ENCODE results near the gene VEGFA.

The VEGFA gene

DNA sequence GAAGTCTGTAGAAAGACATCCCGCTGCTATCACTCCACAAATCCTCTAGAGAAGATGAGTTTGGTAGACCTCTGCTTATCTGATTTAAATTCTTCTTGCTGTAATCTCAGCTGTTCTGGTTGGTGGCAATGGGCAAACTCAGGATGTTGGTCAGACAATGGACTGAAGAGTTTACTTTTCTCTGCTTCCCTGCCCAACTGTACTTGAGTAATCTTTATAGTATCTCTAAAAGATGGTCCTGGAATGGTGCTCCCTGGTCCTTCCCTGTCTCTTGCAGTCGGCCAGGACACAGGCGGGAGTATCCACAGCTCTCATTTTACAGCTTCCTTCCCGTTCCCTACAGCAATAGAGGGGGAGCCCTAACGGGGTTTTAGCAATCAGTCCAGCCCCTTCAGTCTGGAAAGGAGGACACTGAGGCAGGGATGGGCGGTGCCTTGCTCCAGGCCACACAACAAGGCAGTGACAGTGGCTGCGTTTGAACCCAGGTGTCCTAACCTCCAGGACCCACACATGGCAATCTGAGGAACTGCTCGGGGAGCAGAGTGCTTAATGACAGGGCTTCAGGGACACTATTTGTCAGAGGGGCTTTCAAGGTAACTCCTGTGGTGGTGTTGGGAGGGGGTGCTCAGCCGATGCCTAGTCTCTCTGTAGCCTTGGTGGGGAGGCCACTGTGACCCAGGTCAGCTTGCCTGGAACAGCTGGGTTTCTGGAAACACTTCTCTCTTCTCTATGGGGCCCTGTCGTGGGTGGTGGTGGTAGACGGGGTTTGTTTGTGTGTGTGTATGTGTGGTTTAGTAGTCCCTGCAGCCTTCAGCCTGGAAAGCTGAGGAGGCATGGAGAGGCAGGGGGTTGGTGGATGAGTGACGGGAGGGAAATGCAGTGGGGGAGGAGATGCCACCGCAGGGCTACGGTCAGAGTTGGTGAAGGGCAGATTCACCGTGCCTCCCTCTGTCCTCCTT, 9.5 kb upstream of the VEGFA start:
- FAIRE-seq: no peak

DNA sequence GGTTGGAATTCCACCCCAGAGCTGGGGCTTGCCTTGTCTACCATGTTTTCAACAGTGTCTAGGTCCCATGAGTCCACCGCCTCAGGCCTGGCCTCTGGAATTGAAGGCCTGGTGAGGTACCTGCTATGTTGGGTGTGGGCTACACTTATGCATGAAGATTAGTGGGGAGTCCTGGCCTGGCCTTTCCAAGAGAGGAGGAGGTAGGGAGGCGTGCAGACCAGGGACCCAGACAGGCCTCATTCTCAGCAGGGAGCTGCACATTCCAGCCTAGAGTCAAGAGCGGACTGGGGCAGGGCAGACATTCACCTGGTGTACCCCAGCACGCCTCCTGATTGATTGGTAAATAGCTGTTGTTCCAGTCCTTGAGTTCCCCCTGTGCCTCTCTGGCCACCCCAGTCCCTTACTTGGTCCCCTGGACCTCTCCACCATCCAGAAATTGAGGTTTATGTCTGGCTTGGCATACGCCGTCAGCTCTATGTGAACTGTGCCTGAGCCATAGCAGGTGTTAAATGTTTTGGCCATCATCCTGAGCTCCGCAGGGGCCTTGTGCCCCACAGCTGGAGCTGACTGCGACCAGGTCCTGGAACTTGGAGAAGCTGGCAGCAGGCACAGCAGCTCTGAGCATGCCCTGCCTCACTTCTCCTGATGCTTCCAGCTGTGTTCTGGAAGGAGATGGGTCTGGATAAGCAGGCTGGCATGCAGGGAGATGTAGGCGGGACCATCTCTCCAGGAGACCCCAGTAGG, 8.2 kb upstream of the VEGFA start:
- FAIRE-seq: no peak

DNA sequence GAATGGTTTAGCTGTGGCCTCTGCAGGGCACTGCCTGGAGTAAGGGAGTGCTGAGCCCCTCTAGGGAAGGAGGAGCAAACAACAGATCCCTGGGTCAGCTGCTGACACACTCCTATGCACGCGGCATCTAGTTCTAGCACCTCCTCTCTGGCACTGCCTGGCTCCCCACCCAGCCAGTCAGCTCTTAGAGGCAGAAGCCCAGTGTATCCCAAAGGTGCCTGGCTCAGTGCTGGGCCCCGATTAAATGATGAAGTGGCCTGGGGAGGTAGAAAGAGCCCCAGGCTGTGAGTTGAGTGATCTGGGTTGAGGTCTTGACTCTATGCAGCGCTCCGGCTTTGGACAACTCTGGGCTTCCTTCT, 7.6 kb upstream of the VEGFA start:
- FAIRE-seq: no peak

- no peak for FAIRE-seq
Observed at GRCh38 chr6:43762966-43763695, 6.9 kb upstream of the VEGFA start.

GRCh38 chr6:43763812-43764522, 6.0 kb upstream of the VEGFA start:
- FAIRE-seq: no peak

- FAIRE-seq: no peak
Observed at GRCh38 chr6:43764772-43765171, 5.2 kb upstream of the VEGFA start.

DNA sequence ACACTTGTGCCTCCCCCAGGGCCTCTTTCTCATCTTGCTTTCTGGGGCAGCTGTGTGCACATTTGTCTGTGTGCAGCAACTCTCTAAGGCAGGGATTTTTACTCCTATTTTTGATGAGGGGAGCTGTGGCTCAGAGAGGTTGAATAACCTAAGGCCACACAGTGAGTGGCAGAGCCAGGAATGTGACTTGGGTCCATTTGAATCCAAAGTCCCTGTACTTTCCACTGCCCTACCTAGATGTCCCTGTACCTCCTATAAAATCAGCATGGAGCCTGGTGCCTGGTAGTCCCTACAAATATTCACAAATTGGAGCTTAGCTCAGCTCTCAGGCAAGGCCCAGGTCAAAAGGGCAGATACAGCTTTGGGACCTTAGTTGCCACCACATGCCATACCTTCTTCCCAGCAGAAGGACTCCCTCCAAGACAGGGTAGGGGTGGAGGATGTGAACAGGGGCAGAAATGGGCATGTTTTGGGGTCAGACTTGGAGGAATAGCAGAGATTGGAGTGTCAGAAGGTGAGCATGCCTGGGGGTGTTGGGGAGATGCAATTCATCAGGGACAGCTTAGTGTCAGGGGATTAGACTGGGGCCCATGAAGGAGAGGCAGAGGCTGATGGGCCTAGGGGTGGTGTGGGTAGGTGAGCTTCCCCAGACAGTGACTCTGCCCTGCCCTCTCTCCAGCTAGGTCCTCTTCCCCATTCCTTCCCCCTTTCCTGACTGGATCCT, 4.1 kb upstream of the VEGFA start:
- no peak for FAIRE-seq

DNA sequence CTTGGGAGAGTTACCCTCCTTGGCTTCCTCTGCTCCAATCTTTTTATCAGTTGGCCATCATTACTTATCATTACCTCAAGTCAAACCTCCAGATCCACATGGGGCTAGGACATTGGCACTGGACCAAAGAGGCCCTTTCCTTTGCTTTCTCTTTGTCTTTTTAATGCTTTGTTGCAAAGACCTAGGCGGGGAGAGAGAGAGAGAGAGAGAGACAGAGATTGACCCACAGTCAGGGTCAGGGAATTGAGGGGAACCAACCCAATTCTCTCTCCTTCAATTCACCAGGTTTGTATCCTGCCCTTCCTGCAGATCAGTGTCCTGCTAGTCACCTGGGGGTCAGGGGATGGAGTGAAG, 3.5 kb upstream of the VEGFA start:
- FAIRE-seq: no peak

DNA sequence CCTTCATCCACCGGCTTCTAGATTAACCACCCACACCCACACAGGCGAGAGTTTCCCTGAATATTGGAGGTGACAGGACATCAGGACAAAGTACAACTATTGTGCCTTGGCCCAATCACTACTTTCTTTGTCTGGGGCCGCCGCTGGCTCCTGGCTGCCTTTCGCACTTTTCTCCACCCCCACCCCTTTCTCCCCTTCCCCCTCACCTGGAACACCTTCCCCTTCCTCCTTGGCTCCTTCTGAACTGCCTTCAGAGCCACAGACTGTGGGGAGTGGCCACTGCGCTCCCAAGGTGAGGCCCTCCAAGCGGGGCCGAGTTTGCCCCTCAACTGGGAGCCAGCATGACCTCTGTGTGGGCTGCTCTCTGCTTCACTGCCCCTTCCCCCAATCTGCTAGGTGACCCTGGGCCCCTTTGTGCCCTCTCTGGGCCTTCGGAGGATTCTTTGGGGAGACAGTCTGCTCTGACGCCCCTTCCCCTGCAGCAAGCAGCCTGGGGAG, 3.0 kb upstream of the VEGFA start:
- FAIRE-seq: no peak

DNA sequence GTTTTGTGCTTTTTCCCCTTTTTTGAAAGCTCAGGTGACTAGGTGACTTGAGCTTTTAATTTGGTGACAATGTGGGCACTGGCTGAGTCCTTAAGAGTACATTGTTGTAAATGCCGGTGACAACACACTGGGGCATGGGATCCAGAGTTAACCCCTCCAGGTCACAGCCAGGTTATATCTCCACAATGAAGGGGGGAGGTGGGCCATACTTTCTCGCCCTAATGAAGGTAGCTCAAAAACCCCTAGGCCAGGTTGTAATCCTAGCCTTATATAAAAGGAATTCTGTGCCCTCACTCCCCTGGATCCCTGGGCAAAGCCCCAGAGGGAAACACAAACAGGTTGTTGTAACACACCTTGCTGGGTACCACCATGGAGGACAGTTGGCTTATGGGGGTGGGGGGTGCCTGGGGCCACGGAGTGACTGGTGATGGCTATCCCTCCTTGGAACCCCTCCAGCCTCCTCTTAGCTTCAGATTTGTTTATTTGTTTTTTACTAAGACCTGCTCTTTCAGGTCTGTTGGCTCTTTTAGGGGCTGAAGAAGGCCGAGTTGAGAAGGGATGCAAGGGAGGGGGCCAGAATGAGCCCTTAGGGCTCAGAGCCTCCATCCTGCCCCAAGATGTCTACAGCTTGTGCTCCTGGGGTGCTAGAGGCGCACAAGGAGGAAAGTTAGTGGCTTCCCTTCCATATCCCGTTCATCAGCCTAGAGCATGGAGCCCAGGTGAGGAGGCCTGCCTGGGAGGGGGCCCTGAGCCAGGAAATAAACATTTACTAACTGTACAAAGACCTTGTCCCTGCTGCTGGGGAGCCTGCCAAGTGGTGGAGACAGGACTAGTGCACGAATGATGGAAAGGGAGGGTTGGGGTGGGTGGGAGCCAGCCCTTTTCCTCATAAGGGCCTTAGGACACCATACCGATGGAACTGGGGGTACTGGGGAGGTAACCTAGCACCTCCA, 2.2 kb upstream of the VEGFA start:
- FAIRE-seq: no peak

GRCh38 chr6:43768506-43768860, 1.5 kb upstream of the VEGFA start:
- FAIRE-seq: no peak

GRCh38 chr6:43768983-43769525, 957 bp upstream of the VEGFA start:
- FAIRE-seq: no peak

DNA sequence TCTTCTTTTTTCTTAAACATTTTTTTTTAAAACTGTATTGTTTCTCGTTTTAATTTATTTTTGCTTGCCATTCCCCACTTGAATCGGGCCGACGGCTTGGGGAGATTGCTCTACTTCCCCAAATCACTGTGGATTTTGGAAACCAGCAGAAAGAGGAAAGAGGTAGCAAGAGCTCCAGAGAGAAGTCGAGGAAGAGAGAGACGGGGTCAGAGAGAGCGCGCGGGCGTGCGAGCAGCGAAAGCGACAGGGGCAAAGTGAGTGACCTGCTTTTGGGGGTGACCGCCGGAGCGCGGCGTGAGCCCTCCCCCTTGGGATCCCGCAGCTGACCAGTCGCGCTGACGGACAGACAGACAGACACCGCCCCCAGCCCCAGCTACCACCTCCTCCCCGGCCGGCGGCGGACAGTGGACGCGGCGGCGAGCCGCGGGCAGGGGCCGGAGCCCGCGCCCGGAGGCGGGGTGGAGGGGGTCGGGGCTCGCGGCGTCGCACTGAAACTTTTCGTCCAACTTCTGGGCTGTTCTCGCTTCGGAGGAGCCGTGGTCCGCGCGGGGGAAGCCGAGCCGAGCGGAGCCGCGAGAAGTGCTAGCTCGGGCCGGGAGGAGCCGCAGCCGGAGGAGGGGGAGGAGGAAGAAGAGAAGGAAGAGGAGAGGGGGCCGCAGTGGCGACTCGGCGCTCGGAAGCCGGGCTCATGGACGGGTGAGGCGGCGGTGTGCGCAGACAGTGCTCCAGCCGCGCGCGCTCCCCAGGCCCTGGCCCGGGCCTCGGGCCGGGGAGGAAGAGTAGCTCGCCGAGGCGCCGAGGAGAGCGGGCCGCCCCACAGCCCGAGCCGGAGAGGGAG, 580 bp downstream of the VEGFA start:
- FAIRE-seq: no peak

DNA sequence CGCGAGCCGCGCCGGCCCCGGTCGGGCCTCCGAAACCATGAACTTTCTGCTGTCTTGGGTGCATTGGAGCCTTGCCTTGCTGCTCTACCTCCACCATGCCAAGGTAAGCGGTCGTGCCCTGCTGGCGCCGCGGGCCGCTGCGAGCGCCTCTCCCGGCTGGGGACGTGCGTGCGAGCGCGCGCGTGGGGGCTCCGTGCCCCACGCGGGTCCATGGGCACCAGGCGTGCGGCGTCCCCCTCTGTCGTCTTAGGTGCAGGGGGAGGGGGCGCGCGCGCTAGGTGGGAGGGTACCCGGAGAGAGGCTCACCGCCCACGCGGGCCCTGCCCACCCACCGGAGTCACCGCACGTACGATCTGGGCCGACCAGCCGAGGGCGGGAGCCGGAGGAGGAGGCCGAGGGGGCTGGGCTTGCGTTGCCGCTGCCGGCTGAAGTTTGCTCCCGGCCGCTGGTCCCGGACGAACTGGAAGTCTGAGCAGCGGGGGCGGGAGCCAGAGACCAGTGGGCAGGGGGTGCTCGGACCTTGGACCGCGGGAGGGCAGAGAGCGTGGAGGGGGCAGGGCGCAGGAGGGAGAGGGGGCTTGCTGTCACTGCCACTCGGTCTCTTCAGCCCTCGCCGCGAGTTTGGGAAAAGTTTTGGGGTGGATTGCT, 1.3 kb downstream of the VEGFA start:
- no peak for FAIRE-seq

- FAIRE-seq: no peak
Observed at GRCh38 chr6:43771858-43772680, 2.1 kb downstream of the VEGFA start.

DNA sequence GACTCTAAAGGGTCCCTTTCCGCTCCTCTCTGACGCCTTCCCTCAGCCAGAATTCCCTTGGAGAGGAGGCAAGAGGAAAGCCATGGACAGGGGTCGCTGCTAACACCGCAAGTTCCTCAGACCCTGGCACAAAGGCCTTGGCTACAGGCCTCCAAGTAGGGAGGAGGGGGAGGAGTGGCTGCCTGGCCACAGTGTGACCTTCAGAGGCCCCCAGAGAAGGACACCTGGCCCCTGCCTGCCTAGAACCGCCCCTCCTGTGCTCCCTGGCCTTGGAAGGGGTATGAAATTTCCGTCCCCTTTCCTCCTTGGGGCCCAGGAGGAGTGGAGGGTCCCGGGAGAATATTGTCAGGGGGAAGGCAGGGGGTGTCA, 2.7 kb downstream of the VEGFA start:
- FAIRE-seq: no peak

GRCh38 chr6:43773050-43773979, 3.3 kb downstream of the VEGFA start:
- FAIRE-seq: no peak

All from endometrium (tissue), 2 donors.